ENCODE data around the gene KIF3A.

The KIF3A gene

GRCh38 chr5:132777209-132778069 lies 40.1 kb upstream of the KIF3A start, which contains the start of gene SEPTIN8:
Gene SEPTIN8, minus strand, starts transcription at chr5:132777239. Its CDS starts 102 bp downstream, at chr5:132777137.
- no peaks in the 10 kb centered on the region for H3K36me3 ChIP-seq (ENCODE audit: control insufficient read depth in 2 of 2, insufficient read depth in 2 of 2, low read length in 2 of 2)
- H3K27ac ChIP-seq (ENCODE audit: low read depth in 2 of 2, low read length in 2 of 2), result peak within 1 kb of the TSS; percentile 46 to 55
- H3K4me3 ChIP-seq (ENCODE audit: low read length in 2 of 2), result peak within 1 kb of the TSS; percentile 75 to 82
- peak within 1 kb of the TSS; percentile 72 to 75 for H3K9ac ChIP-seq (ENCODE audit: low read depth in 1 of 2, low read length in 2 of 2)
- H3K9me3 ChIP-seq (ENCODE audit: control insufficient read depth in 2 of 2, low read length in 2 of 2), result no peaks in the 10 kb centered on the region
- H3K27me3 ChIP-seq (ENCODE audit: control insufficient read depth in 2 of 2, insufficient read depth in 2 of 2, low read length in 2 of 2), result no peaks in the 10 kb centered on the region
- H3K4me1 ChIP-seq (ENCODE audit: control insufficient read depth in 2 of 2, insufficient read depth in 2 of 2, low read length in 2 of 2), result peaks cover 19 to 22% of the 10 kb centered on the region in 2 donors

DNA sequence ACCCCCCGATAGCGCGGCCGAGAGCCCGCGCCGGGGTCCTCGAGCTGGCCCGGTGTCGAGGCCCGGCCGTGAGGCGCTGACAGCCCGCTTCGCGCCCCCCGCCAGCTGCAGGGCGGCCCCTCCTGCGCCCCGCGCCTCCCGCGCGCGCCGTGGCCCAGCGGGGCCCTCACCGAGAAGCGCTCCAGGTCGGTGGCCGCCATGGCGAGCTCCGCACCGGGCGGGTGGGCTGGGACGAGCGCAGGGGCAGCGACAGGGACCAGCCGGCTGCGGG lies 39.5 kb upstream of the KIF3A start:
- Histone ChIP-seq H3K4me1 (ENCODE audit: control insufficient read depth in 2 of 2, insufficient read depth in 2 of 2, low read length in 2 of 2) (peaks cover 19 to 22% of the 10 kb centered on the region in 2 donors), H3K27me3 (ENCODE audit: control insufficient read depth in 2 of 2, insufficient read depth in 2 of 2, low read length in 2 of 2) (no peaks in the 10 kb centered on the region), H3K4me3 (ENCODE audit: low read length in 2 of 2) (peak overlapping the region; percentile 75 to 82), H3K9ac (ENCODE audit: low read depth in 1 of 2, low read length in 2 of 2) (peak overlapping the region; percentile 17 to 75), H3K36me3 (ENCODE audit: control insufficient read depth in 2 of 2, insufficient read depth in 2 of 2, low read length in 2 of 2) (no peaks in the 10 kb centered on the region), H3K27ac (ENCODE audit: low read depth in 2 of 2, low read length in 2 of 2) (peak overlapping the region; percentile 26 to 55), H3K9me3 (ENCODE audit: control insufficient read depth in 2 of 2, low read length in 2 of 2) (no peaks in the 10 kb centered on the region)

DNA sequence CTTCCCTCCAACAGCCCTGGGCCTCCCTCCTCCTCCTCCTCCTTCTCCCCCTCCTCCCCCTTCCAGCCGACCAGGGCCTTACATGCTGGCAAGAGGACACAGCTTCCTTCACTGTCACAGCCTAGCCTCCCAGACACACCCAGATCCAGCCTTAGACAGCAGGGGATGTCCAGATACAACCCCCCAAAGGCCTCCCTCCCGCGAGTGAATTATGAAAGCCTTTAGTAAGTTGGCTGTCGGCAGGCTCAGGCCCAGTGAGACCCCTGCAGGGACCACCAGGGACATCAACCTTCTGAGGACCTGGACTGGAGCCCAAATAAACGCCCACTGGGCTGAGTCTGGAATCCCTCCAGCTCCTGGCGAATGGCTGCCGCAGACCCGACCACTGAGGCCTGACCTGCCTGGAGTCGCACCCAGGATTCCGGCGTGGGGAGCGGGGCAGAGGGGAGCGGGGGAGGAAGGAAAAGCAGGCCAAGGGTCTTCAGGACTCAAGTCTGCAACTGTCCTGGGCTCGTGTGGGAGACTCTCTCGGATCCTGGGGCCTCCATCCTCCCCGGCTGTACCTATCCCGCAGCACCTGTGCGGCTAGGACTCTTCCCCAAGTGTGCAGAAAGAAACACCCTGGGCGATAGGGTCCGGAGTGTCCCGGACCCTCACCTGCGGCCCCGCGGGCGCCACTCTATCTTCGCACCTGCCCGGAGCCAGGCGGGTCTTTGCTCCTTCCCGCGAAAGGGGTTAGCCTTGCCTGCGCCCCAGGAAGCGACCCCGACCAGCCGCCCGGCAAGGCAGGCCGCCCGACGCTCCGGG lies 39.0 kb upstream of the KIF3A start:
- H3K27ac ChIP-seq (ENCODE audit: low read depth in 2 of 2, low read length in 2 of 2), result peak overlapping the region; percentile 26 to 55
- no peaks in the 10 kb centered on the region for H3K9me3 ChIP-seq (ENCODE audit: control insufficient read depth in 2 of 2, low read length in 2 of 2)
- H3K4me3 ChIP-seq (ENCODE audit: low read length in 2 of 2), result peak overlapping the region; percentile 75 to 82
- H3K9ac ChIP-seq (ENCODE audit: low read depth in 1 of 2, low read length in 2 of 2), result peak overlapping the region; percentile 17 to 75
- H3K4me1 ChIP-seq (ENCODE audit: control insufficient read depth in 2 of 2, insufficient read depth in 2 of 2, low read length in 2 of 2), result peaks cover 19 to 22% of the 10 kb centered on the region in 2 donors
- H3K36me3 ChIP-seq (ENCODE audit: control insufficient read depth in 2 of 2, insufficient read depth in 2 of 2, low read length in 2 of 2), result no peaks in the 10 kb centered on the region
- H3K27me3 ChIP-seq (ENCODE audit: control insufficient read depth in 2 of 2, insufficient read depth in 2 of 2, low read length in 2 of 2), result no peaks in the 10 kb centered on the region

GRCh38 chr5:132775476-132775961 lies 38.2 kb upstream of the KIF3A start:
- Histone ChIP-seq H3K4me3 (ENCODE audit: low read length in 2 of 2) (peak overlapping the region; percentile 75 to 82), H3K36me3 (ENCODE audit: control insufficient read depth in 2 of 2, insufficient read depth in 2 of 2, low read length in 2 of 2) (no peaks in the 10 kb centered on the region), H3K9ac (ENCODE audit: low read depth in 1 of 2, low read length in 2 of 2) (no peak overlapping the region), H3K4me1 (ENCODE audit: control insufficient read depth in 2 of 2, insufficient read depth in 2 of 2, low read length in 2 of 2) (peaks cover 19 to 22% of the 10 kb centered on the region in 2 donors), H3K27ac (ENCODE audit: low read depth in 2 of 2, low read length in 2 of 2) (no peak overlapping the region), H3K27me3 (ENCODE audit: control insufficient read depth in 2 of 2, insufficient read depth in 2 of 2, low read length in 2 of 2) (no peaks in the 10 kb centered on the region), H3K9me3 (ENCODE audit: control insufficient read depth in 2 of 2, low read length in 2 of 2) (no peaks in the 10 kb centered on the region)

- H3K9me3 ChIP-seq (ENCODE audit: control insufficient read depth in 2 of 2, low read length in 2 of 2), result no peaks in the 10 kb centered on the region
- H3K27me3 ChIP-seq (ENCODE audit: control insufficient read depth in 2 of 2, insufficient read depth in 2 of 2, low read length in 2 of 2), result no peaks in the 10 kb centered on the region
- H3K36me3 ChIP-seq (ENCODE audit: control insufficient read depth in 2 of 2, insufficient read depth in 2 of 2, low read length in 2 of 2), result no peaks in the 10 kb centered on the region
- peaks cover 19 to 22% of the 10 kb centered on the region in 2 donors for H3K4me1 ChIP-seq (ENCODE audit: control insufficient read depth in 2 of 2, insufficient read depth in 2 of 2, low read length in 2 of 2)
- H3K27ac ChIP-seq (ENCODE audit: low read depth in 2 of 2, low read length in 2 of 2), result no peak overlapping the region
- H3K9ac ChIP-seq (ENCODE audit: low read depth in 1 of 2, low read length in 2 of 2), result peak overlapping the region in 1 of 2 donors; percentile 13
- peak overlapping the region in 1 of 2 donors; percentile 75 for H3K4me3 ChIP-seq (ENCODE audit: low read length in 2 of 2)
Measured at GRCh38 chr5:132774896-132775295, 37.5 kb upstream of the KIF3A start.

GRCh38 chr5:132774406-132774805 lies 37.1 kb upstream of the KIF3A start:
- H3K4me1 ChIP-seq (ENCODE audit: control insufficient read depth in 2 of 2, insufficient read depth in 2 of 2, low read length in 2 of 2), result peaks cover 19 to 22% of the 10 kb centered on the region in 2 donors
- H3K27me3 ChIP-seq (ENCODE audit: control insufficient read depth in 2 of 2, insufficient read depth in 2 of 2, low read length in 2 of 2), result no peaks in the 10 kb centered on the region

DNA sequence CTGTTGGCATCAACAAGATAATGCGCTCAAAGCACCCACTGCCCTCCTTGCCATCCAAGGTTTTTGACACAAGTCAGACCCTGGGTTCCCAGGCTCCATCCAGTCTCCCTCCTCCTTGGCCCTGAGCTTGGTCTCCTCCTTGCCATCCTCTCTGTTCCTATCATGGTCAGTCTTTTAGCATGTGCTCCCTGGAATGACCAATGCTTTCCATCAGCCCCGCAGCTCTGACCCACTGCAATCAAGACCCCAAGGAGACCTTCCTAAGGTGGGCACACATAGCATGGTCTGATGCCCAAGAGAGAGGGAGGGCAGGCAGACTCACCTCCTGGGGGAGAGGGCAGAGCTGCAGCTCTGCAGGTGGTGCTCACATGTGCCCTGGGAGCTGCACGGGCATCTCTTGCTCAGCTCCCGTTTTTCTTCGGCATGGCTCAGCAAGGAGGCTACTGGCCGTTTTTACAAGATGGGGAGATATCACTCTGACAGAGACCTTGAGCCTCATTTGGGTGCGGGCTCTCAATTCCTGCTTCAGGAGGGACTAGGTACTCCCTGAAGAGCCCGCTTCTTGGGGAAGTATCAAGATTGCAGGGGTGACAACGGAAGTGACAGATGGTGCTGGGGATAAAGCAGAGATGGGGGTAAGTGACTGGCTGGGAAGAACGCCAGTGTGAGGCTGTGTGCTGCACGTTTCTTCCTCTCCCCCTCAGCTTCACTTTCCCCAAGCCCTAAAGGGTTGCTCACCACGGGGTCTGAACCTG lies 36.4 kb upstream of the KIF3A start:
- peaks cover 19 to 22% of the 10 kb centered on the region in 2 donors for H3K4me1 ChIP-seq (ENCODE audit: control insufficient read depth in 2 of 2, insufficient read depth in 2 of 2, low read length in 2 of 2)
- H3K27ac ChIP-seq (ENCODE audit: low read depth in 2 of 2, low read length in 2 of 2), result no peak overlapping the region
- H3K4me3 ChIP-seq (ENCODE audit: low read length in 2 of 2), result no peak overlapping the region
- H3K36me3 ChIP-seq (ENCODE audit: control insufficient read depth in 2 of 2, insufficient read depth in 2 of 2, low read length in 2 of 2), result no peaks in the 10 kb centered on the region
- no peaks in the 10 kb centered on the region for H3K27me3 ChIP-seq (ENCODE audit: control insufficient read depth in 2 of 2, insufficient read depth in 2 of 2, low read length in 2 of 2)
- H3K9me3 ChIP-seq (ENCODE audit: control insufficient read depth in 2 of 2, low read length in 2 of 2), result no peaks in the 10 kb centered on the region
- no peak overlapping the region for H3K9ac ChIP-seq (ENCODE audit: low read depth in 1 of 2, low read length in 2 of 2)

More at GRCh38 chr5:132774406-132774805, 37.1 kb upstream of the KIF3A start:
- H3K4me3 ChIP-seq (ENCODE audit: low read length in 2 of 2), result no peak overlapping the region
- no peaks in the 10 kb centered on the region for H3K36me3 ChIP-seq (ENCODE audit: control insufficient read depth in 2 of 2, insufficient read depth in 2 of 2, low read length in 2 of 2)
- H3K9ac ChIP-seq (ENCODE audit: low read depth in 1 of 2, low read length in 2 of 2), result no peak overlapping the region
- H3K9me3 ChIP-seq (ENCODE audit: control insufficient read depth in 2 of 2, low read length in 2 of 2), result no peaks in the 10 kb centered on the region
- H3K27ac ChIP-seq (ENCODE audit: low read depth in 2 of 2, low read length in 2 of 2), result no peak overlapping the region

DNA sequence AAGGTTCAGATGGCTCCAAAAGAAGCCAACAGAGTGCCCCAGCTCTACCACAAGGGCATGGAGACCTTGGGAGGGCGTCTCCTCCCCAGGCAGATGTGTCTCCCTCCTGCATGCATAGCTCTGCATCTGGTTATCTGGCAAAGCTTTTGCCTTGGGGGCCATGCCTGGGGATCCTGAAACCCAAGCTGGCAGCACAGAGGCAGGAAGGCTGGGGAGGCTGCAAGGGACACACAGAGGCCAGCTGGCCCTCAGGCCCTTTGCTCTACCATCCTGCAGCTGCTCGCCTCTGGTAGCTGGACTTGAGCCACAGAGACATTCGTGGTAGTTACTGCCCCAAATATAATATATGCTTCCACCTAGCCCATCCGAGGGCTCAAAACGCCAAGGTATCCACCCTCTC lies 35.8 kb upstream of the KIF3A start:
- H3K27me3 ChIP-seq (ENCODE audit: control insufficient read depth in 2 of 2, insufficient read depth in 2 of 2, low read length in 2 of 2), result no peaks in the 10 kb centered on the region
- H3K4me1 ChIP-seq (ENCODE audit: control insufficient read depth in 2 of 2, insufficient read depth in 2 of 2, low read length in 2 of 2), result peaks cover 20 to 24% of the 10 kb centered on the region in 2 donors
- no peak overlapping the region for H3K27ac ChIP-seq (ENCODE audit: low read depth in 2 of 2, low read length in 2 of 2)
- H3K9ac ChIP-seq (ENCODE audit: low read depth in 1 of 2, low read length in 2 of 2), result no peak overlapping the region
- no peak overlapping the region for H3K4me3 ChIP-seq (ENCODE audit: low read length in 2 of 2)
- no peaks in the 10 kb centered on the region for H3K36me3 ChIP-seq (ENCODE audit: control insufficient read depth in 2 of 2, insufficient read depth in 2 of 2, low read length in 2 of 2)
- no peaks in the 10 kb centered on the region for H3K9me3 ChIP-seq (ENCODE audit: control insufficient read depth in 2 of 2, low read length in 2 of 2)

DNA sequence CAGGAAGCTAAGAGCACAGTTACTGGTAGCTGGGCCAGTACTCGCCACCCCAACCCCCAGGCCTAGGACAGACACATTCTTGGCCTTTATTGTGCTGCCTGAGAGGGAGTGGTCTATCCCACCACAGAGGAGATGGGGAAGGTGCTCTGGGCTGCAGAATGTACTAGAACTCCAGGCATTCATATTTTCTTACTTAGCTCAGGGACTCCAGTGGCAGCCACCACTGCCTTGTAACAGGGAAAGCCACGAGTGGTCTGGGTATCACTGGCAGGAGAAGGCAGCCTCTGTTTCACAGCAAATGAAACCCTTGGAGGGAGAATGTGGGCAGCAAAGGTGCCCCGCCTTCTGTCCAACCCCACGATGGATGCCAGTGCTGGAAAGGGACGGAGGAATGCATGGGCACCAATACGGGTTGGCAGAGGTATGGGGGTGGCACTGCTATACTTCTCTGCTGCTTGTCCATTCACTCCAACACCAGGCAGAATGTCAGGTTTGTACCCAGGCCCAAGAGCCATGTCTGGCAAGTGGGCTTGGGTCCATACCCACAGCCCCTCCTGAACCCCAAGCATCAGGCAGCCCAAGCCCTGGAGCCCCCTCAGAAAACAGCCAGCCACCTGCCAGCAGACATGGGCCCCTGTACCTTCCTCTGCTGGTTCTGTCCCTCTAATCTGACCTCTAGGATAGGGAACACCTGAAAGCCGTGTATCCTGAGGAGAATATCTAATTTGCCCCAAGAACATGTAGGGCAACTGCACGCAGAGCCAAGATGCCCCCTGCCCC lies 35.1 kb upstream of the KIF3A start:
- no peaks in the 10 kb centered on the region for H3K9me3 ChIP-seq (ENCODE audit: control insufficient read depth in 2 of 2, low read length in 2 of 2)
- H3K4me3 ChIP-seq (ENCODE audit: low read length in 2 of 2), result no peak overlapping the region
- H3K27me3 ChIP-seq (ENCODE audit: control insufficient read depth in 2 of 2, insufficient read depth in 2 of 2, low read length in 2 of 2), result no peaks in the 10 kb centered on the region
- no peak overlapping the region for H3K27ac ChIP-seq (ENCODE audit: low read depth in 2 of 2, low read length in 2 of 2)
- H3K9ac ChIP-seq (ENCODE audit: low read depth in 1 of 2, low read length in 2 of 2), result no peak overlapping the region
- peaks cover 24% of the 10 kb centered on the region in 2 donors for H3K4me1 ChIP-seq (ENCODE audit: control insufficient read depth in 2 of 2, insufficient read depth in 2 of 2, low read length in 2 of 2)
- H3K36me3 ChIP-seq (ENCODE audit: control insufficient read depth in 2 of 2, insufficient read depth in 2 of 2, low read length in 2 of 2), result no peaks in the 10 kb centered on the region

All from mucosa of rectum (tissue), 2 donors.